Measurements from ENCODE around the gene THAP3.
"Not testable (repeated sequence)": the region's sequence is repeated elsewhere in the genome, so short reads cannot be mapped to it uniquely, and the experiment has no call there.

Gene THAP3

DNA sequence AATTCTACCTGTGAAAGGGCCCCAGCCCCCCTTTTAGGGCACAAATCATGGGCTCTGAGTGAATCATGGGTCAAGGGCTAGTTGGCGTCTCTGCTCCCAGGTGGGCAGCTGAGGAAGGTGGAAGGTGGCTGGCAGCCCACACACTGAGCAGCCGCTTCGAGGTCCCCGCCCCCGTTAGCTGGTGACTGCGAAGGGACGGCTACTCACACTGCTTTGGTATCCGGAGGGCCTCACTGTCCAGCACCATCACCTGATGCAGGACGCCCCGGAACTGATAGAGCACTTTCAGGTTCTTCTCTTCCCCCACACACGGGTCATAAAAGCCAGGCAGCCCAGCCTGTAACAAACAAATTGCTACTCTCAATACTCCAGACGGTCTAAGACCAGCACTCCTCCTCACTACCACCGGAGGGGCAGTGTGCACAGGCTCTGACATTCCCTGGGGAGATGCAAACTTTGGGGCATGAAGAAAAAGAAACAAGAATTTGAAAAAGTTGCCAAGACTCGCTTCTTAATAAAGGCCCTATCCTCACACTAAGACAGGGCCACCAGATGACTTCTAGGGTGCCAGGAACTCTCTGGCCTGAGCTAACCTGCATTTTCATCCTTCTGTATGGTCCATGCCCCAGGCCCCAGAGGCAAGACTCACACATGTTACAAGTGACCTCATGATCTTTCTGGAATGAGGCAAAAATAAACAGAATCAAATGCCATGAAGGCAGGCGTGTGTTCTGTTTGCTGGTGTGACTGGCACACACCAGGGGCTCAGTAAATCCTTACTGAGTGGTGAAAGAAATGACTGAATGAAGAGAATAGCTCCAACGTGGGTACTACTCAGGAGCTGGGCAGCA, 11.5 kb downstream of the THAP3 start:
- DNase-seq, result no peak

DNA sequence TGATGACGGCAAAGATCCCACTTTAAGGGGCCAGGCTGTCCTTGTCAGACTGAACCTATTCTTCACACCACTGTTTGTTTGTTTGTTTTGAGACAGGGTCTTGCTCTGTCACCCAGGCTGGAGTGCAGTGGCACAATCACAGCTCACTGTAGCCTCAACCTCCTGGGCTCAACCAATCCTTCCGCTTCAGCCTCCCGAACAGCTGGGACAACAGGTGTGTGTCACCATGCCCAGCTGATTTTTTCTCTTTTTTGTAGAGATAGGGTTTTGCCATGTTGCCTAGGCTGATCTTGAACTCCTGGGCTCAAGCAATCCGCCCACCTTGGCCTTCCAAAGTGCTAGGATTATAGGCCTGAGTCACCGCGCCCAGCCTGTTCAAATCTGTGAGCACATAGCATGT, 12.1 kb downstream of the THAP3 start:
- DNase-seq, result not testable (repeated sequence)

DNA sequence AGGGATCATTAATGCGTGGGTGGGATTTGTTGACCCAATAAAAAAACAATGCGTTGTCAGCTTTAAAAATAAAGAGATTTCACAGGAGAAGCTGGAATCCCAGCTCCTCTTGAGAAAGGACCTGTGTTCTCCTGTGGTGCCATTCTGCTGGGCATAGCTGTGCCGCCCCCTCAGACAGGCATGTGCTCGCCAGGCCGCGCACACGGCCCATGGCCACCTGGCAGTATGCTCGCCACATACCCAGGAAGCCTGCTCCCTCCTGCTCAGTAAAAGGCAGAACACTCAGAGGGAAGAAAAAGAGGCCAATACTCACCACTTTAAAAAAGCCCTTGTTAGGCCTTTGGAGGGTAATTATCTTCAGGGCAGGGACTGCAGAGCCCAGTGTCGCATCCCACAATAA, 13.1 kb downstream of the THAP3 start:
- no peak for DNase-seq

DNA sequence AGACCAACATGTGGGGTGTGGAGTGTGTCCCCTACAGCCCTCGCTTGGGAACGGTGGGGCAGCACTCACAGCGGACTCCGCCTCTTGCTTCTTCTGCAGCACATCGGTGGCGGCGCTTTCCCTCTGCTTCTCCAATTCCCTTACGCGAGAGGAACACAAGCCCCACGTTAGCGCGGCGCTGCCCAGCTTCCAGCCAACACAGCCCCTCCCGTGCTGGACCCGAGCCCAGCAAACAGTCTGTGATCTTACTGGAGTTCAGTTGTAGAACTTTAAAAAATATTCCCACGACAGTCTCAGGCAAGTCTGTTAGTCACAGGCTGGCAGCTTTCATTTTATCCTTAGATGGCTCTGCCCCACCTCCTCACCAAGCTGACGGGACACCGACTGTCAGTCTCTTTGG, 13.6 kb downstream of the THAP3 start:
- no peak for DNase-seq

DNA sequence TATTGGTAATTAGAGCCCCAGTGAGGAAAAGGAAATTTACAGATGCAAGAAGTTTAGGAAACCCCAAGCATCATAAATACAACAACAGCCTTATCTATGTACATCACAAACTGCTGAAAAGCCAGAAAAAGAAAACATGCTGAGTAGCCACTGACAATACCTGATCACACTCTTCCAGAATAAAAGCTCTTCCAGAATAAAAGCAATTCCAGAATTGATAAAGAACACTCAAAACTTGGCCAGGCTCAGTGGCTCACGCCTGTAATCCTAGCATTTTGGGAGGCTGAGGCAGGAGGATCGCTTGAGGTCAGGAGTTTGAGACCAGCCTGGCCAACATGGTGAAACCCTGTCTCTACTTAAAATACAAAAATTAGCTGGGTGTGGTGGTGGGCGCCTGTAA, 16.2 kb downstream of the THAP3 start:
- not testable (repeated sequence) for DNase-seq

DNA sequence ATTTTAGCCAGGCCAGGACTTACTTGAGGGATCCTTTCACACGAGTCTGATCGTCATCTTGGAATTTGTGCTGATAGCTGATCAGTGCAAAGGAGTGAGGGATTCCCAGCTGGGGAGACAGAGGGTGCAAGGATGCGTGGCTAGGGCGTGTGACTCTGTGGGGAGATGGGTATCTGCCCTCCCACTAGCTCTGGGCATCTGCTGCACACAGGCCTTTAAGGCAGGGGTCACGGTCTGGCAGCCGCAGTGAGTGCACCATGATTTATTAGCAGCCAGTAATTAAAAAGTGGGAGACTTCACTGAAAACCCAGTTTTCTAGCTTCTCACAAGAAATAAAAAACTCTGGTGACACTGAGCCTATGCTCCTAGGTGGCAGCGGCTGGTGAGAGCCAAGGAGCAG, 20.4 kb downstream of the THAP3 start:
- DNase-seq, result no peak

DNA sequence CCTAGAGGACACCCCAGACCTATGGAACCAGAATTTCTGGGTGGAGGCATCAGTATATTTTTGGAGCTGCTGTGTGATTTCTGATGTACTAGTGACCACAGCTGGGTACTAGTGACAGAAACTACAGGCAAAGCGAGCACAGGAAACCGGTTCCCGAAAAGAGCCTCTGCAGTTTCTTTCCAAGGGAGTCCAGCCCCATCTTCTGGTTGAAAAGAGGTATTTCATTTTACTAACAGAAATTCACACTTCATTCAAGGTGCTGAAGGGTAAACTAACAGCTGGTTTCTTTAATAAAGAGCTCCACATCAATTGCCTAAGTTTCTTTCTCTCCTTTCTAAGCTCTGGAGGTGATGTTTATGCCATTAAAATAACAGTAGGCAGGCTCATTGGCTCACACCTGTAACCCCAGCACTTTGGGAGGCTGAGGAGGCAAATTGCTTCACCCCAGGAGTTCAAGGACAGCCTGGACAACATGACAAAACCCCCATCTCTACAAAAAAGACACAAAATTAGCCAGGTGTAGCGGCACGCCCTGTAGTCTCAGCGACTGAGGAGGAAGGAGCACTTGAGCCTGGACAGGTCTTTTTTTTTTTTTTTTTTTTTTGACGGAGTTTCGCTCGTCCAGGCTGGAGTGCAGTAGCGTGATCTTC, 22.0 kb downstream of the THAP3 start:
- DNase-seq, result no peak

GRCh38 chr1:6648556-6648955, 23.9 kb downstream of the THAP3 start:
- DNase-seq, result no peak

DNA sequence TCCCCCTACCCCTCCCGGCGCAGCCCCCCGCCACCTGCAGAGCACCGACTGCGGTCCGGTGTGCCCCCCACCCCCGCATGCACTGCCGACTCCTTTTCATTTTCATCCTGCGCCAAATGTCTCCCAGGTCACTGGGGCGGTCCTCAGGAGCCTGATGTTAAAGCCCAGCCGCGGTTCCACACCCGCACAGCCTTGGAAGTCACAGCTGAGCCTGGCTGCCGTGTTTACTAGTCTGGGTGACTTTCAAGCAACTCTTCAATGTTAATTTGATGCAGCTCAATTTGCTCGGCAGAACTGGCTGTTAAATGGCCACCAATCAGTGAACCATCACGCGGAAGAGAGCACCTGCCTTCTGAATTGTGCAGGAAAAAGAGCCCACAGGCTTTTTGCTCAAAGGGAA, 27.2 kb downstream of the THAP3 start:
- no peak for DNase-seq

DNA sequence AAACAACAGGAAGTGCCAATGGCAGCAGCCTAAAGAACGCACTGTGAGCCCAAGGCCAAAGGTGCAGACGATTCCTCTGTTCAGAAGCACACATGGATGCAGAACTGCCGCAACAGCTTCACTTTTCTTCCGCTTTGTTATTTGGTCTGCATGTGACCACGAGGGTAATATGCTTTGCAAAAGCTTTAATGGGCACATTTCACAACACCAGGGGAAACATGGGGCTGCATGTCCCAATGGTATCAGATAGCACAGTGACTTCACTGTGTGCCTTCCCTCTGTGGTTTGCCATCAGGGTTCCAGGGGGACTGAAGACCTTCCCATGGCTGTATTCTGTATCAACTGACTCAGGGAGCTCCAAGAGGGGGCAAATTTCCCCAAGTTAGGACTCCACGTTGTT, 28.3 kb downstream of the THAP3 start:
- DNase-seq, result no peak

DNA sequence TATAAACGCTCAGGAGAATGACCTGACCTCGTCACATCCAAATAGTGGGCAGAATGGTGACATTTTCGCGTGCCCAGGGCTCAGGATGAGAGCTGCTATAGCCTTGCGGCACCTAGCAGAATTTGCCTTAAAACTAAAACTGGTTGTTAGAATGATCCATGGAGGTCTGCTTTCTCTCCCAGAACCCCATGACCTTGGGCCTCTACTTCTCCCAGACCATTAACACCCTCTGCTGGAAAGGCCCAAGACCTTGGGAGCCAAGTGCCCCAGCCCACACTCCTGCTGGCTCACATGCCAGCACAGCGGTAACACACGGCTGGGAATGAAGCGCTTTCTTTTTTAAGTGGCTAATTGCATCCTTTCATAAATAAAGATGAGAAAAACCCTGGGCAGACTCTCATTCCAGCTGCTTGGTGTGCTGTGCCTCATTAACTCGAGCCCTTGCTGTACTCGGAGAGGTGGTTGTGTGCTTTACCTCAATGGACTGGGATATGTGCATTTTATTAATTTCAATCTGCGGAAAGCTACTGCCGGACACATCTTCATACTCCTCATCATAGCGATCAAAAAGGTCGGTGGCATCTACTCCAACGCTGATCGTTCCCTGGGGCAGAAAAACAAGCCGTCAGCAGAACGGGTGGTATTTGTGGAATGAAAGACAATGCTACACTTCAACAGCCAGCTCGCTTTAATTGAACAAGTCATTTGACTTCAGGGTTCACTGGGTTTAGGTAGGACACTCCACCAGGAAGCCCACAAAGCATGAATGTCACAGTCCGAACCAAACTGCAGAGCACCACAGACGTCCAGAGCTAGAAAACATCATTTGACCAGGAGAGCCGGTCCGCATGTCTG, 29.0 kb downstream of the THAP3 start:
- no peak for DNase-seq

DNA sequence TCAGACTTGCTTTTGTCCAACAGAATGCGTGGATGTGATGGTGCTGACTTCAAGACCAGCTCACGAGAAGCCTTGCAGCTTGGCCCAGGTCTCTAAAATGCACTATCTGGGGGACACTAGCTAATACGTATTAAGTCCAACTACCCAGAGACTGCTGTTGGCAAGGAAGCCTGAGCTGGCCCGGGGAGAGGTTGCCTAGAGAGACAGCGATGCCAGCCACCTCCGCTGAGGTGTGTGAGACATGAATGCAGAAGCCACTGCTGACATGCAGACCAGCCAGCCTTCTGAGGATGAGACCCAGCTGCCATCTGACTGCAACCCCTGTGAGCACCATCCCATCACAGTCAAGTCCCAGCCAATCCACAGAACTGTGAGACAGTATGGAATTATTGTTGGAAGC, 32.5 kb downstream of the THAP3 start:
- no peak for DNase-seq

DNA sequence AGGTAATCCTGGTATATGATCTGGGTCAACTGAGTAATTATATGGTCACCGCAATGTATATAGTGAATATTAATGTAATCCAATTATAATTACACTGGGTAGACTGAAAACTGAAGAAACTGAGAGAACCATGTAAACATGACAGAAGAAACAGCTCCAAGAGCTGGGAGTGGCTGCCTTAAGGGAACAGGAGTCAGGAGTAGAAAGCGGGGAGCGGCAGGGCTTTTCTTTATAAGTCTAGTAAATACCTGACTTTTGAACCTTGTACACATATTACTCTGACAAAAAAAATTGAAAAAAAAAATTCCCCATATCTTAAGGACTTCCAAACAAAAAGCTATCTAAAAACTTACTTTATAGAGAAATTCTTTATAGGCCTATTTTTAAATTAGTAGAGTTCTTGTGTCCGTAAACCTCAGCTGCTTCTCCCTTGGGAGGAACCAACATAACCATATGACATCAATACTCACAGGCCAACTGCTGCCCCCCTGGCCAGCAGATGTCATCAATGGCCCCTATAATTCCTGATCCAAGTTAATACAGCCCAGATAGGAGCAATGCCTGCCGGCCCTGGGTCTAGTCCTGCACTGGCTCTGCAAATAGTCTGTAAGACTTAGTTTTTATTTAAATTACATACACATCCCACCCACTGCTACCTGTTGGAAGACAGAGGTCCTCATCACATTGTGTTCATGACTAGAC, 33.8 kb downstream of the THAP3 start:
- no peak for DNase-seq

DNA sequence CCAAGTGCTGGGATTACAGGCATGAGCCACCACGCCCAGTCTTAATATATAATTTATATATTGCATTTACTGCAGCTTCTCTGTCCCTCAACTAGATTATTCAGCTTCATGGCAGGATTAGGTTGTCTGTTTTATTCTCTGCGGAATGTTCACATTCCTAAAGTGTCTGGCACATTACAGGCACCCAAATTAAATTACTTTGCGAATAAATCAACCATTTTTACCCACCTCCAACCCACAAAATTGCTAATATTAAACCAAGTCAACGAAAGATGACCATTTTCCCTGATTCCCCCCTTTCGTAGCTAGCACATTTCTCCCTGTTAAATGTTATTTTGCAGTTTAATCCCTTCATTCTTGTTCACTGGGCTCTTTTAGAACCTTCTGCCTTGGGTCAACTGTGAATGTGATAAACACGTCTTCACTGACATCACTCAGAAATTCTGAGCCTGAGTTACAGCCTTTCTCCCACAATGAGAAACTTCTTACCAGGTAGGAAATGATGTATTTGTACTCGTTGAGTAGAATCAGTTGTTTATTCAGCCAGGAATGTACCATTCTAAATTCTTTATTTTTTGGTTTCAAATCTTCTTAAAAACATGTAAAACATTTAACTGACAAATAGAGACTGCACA, 35.9 kb downstream of the THAP3 start:
- no peak for DNase-seq

GRCh38 chr1:6662468-6662867, 37.8 kb downstream of the THAP3 start:
- not testable (repeated sequence) for DNase-seq

GRCh38 chr1:6666696-6667095, 42.0 kb downstream of the THAP3 start:
- no peak for DNase-seq

DNA sequence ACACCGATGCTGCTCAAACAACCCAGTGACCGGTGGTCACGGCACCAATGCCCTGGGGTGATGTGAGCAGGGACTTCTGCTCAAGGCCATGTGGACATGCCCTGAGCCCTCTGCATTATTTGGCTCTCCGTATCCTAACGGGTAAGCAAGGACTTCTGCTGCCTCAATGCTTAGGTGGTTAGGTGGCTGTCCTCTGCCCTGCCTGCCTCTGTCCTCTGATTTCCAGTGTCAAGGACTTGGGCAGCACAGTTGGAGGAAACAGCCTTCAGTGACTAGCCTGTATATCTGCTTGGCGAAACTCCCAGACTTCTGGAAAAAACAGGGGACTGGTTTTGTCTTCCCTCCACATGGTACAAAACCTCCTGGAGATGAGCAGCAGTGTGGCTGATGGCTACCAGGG, 42.5 kb downstream of the THAP3 start:
- no peak for DNase-seq

DNA sequence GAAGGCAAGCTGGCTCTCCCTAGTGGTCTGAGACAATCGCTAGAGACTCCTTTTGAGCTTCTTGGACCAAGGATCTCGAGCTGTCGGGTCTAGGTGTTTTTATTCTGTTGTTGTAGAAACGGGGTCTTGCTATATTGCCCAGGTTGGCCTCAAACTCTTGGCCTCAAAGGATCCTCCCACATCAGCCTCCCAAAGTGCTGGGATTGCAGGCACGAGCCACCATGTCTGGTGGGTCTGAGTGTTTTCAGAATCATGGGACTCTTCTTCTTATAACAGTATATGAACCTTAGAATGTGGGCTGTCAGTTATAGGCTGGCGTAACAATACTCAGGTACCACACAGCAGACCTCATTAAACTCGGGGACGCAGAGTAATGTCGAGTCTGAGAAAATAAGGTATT, 43.8 kb downstream of the THAP3 start:
- DNase-seq, result no peak

DNA sequence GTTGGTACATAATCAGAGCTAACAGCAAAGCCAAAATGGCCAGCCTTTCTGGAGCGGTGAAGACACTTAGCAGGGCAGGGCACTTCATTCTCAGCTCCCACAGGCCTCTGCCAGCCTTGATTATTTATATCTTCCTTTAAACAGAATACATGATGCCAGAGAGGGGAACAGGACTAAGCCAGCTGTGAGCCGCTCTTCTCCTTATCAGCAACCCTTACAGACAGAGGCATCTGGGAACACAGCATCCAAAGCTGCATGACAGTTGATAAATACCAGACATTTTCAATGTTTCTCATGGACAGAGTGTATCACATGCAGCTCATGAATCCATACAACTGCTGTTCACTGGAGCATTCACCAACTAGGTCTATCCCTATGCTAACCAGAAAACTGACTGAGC, 47.9 kb downstream of the THAP3 start:
- DNase-seq, result peak; percentile 56

DNA sequence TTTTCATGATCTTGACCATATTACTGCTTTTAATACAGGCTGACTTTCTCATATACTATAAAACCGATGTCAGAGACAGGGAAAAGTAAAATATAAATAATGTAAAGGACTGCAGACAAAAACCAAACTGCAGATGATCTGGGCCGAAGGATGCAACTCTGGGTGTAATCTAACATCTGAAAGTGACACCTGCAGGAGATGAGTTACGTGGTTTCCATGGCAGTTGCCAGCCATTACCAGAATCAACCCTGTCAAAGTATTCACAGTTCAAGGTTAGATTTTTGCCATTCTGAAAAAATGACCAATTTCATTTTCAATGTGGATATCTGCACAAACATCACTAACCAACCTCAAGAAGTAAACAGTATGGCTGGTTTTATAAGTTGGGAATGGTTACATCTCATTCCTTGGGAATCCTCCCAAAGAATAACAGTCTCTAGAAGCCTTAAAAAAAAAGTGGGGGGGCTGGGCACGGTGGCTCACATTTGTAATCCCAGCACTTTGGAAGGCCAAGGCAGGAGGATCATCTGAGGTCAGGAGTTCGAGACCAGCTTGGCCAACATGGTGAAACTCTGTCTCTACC, 49.2 kb downstream of the THAP3 start:
- no peak for DNase-seq

- no peak for DNase-seq
Measured at GRCh38 chr1:6674771-6675170, 50.1 kb downstream of the THAP3 start.

- no peak for DNase-seq
Measured at GRCh38 chr1:6675941-6676340, 51.3 kb downstream of the THAP3 start.
